HepG2 (cell line): ENCODE results near the gene MSMP. TPM values are rescaled to one million over a fixed set of nuclear protein-coding genes. Genes with fewer than 3 reads are reported as not detected.

Experiments used
- ATAC-seq: fragments of 200-7000 bp; cut with Tn5 transposase; 3 replicates; pipeline ENCODE4 v1.9.1; 2020; ENCODE audit warnings: mild to moderate bottlenecking, moderate library complexity
- BruUV-seq: library from RNA; stranded (reverse); fragments of 400-500 nt; replicated peaks from 2 replicates; lab custom pipeline; 2021; lab: Mats Ljungman, UMichigan
- CTCF ChIA-PET: fragments of 300-600 bp; formaldehyde crosslinking; extraction: SDS; loops from one replicate; lab custom pipeline; 2021; ENCODE audit warnings: low total read pairs, inconsistent platforms, low intra/inter-chr PET ratio; lab: Yijun Ruan, JAX
- POLR2A ChIA-PET: fragments of 350-600 bp; sonication (Branson Sonifier 250); formaldehyde crosslinking; loops from one replicate; lab custom pipeline; 2020; ENCODE audit warnings: antibody characterized with exemption, inconsistent platforms; lab: Yijun Ruan, JAX
- DNase-seq: peaks from one replicate; pipeline ENCODE4 v3.0.0-alpha.2; 2015; ENCODE audit warnings: low spot score
- FAIRE-seq: peaks from 3 replicates; lab custom pipeline; 2011; peaks lifted over from hg19 to GRCh38; lab: Jason Lieb, UNC
- H2AFZ ChIP-seq: one replicate; pipeline ENCODE4 v1.6.1; 2011; ENCODE audit warnings: low read length, inconsistent platforms
- H3K27ac ChIP-seq: fragments of 300-600 bp; 3 replicates; pipeline ENCODE4 v1.8.0; 2011; ENCODE audit warnings: mixed run types, mild to moderate bottlenecking, mixed read lengths, low read length, inconsistent platforms; ENCODE audit not compliant: insufficient read depth; ENCODE audit errors: extremely low read length
- H3K27me3 ChIP-seq, 2 experiments: fragments of 200-600 bp in 1 of 2; 2 replicates in 1 of 2; 3 replicates in 1 of 2; pipeline versions ENCODE4 v1.6.0 to v1.8.0; 2011; ENCODE audit warnings: low read length in 2 of 2, mild to moderate bottlenecking in 2 of 2, moderate library complexity in 2 of 2, inconsistent platforms in 1 of 2; ENCODE audit not compliant: insufficient read depth in 2 of 2, control insufficient read depth in 1 of 2
- H3K36me3 ChIP-seq, 2 experiments: fragments of 200-600 bp in 1 of 2; replicated peaks in 1 of 2; 2 replicates in 1 of 2; 3 replicates in 1 of 2; pipeline versions ENCODE4 v1.5.1 to v1.8.0; 2011; ENCODE audit warnings: low read length in 2 of 2, inconsistent platforms in 1 of 2; ENCODE audit not compliant: insufficient read depth in 2 of 2, control insufficient read depth in 1 of 2
- H3K4me1 ChIP-seq: 2 replicates; pipeline ENCODE4 v1.5.1; 2012; ENCODE audit warnings: low read length, inconsistent platforms; ENCODE audit not compliant: insufficient read depth
- H3K4me2 ChIP-seq: 2 replicates; pipeline ENCODE4 v1.6.0; 2011; ENCODE audit warnings: low read depth, low read length, inconsistent platforms
- H3K4me3 ChIP-seq, 3 experiments: fragments of 200-600 bp in 1 of 3; sonication (generic), shearing (Covaris generic) in 1 of 3; replicated peaks in 1 of 3; 2 replicates each; pipeline ENCODE4 v1.5.1; 2011 to 2016; ENCODE audit warnings: low read length in 3 of 3, inconsistent platforms in 2 of 3, low read depth in 2 of 3, mild to moderate bottlenecking in 2 of 3, control low read depth in 1 of 3, mixed read lengths in 1 of 3; ENCODE audit not compliant: insufficient read depth in 1 of 3
- H3K79me2 ChIP-seq: one replicate; pipeline ENCODE4 v1.6.1; 2011; ENCODE audit warnings: low read length, inconsistent platforms; ENCODE audit not compliant: insufficient read depth
- H3K9ac ChIP-seq: 2 replicates; pipeline ENCODE4 v1.6.0; 2011; ENCODE audit warnings: mild to moderate bottlenecking, low read depth, low read length, inconsistent platforms; ENCODE audit not compliant: insufficient read depth
- H3K9me3 ChIP-seq: 2 replicates; pipeline ENCODE4 v1.5.1; 2012; ENCODE audit warnings: mild to moderate bottlenecking, low read length
- H4K20me1 ChIP-seq: 2 replicates; pipeline ENCODE4 v1.6.0; 2011; ENCODE audit warnings: inconsistent platforms, mild to moderate bottlenecking, low read length, moderate library complexity; ENCODE audit not compliant: insufficient read depth
- FLYWCH1 ChIP-seq: sonication (generic); formaldehyde crosslinking; IDR thresholded peaks from 2 replicates; pipeline ENCODE4 v1.8.1; 2023; ENCODE audit warnings: mild to moderate bottlenecking, missing genetic modification reagents
- FOXJ3 ChIP-seq: sonication (generic); formaldehyde crosslinking; IDR thresholded peaks from 2 replicates; pipeline ENCODE4 v1.4.0; 2020; ENCODE audit warnings: missing genetic modification reagents, mild to moderate bottlenecking, borderline replicate concordance
- MAZ ChIP-seq, 2 experiments: sonication (generic) in 1 of 2; formaldehyde crosslinking in 1 of 2; IDR thresholded peaks; 2 replicates each; pipeline versions ENCODE4 v1.5.0 to v1.6.1; 2012 to 2020; ENCODE audit warnings: low read depth in 2 of 2, mild to moderate bottlenecking in 2 of 2, borderline replicate concordance in 1 of 2, improper control_type of control experiment in 1 of 2, low read length in 1 of 2, missing genetic modification reagents in 1 of 2, moderate library complexity in 1 of 2
- MYC ChIP-seq: sonication (generic); formaldehyde crosslinking; IDR thresholded peaks from 2 replicates; pipeline ENCODE4 v1.9.0; 2021; ENCODE audit warnings: missing genetic modification reagents, borderline replicate concordance
- MZF1 ChIP-seq: sonication (generic); formaldehyde crosslinking; IDR thresholded peaks from 2 replicates; pipeline ENCODE4 v1.8.1; 2023; ENCODE audit warnings: mild to moderate bottlenecking, missing genetic modification reagents, borderline replicate concordance
- POLR2A ChIP-seq, 2 experiments: IDR thresholded peaks; 2 replicates each; pipeline ENCODE4 v1.6.1; 2011; ENCODE audit warnings: low read depth in 2 of 2, low read length in 2 of 2, mild to moderate bottlenecking in 1 of 2, moderate library complexity in 1 of 2; ENCODE audit not compliant: insufficient read depth in 1 of 2
- RBFOX2 ChIP-seq: fragments of 200-400 bp; formaldehyde crosslinking; IDR thresholded peaks from 2 replicates; pipeline ENCODE4 v1.6.1; 2017; ENCODE audit warnings: low read depth, mild to moderate bottlenecking, low read length
- SNAPC5 ChIP-seq: sonication (generic); formaldehyde crosslinking; IDR thresholded peaks from 2 replicates; pipeline ENCODE4 v1.8.1; 2023; ENCODE audit warnings: mild to moderate bottlenecking, missing genetic modification reagents, borderline replicate concordance
- ZBTB1 ChIP-seq: sonication (generic); formaldehyde crosslinking; IDR thresholded peaks from 2 replicates; pipeline ENCODE4 v1.4.0; 2020; ENCODE audit warnings: missing genetic modification reagents, borderline replicate concordance
- ZMAT5 ChIP-seq: sonication (generic); formaldehyde crosslinking; IDR thresholded peaks from 2 replicates; pipeline ENCODE4 v1.5.0; 2020; ENCODE audit warnings: mild to moderate bottlenecking, low read depth, missing genetic modification reagents, borderline replicate concordance
- ZNF816 ChIP-seq: sonication (generic); formaldehyde crosslinking; IDR thresholded peaks from 2 replicates; pipeline ENCODE4 v1.8.0; 2022; ENCODE audit warnings: missing genetic modification reagents, mild to moderate bottlenecking, borderline replicate concordance
- ZNF850 ChIP-seq: sonication (generic); formaldehyde crosslinking; conservative IDR thresholded peaks from 2 replicates; pipeline ENCODE4 v1.9.0; 2021; ENCODE audit warnings: mild to moderate bottlenecking, missing genetic modification reagents
- WGBS: methylation state at CpG from one replicate; pipeline ENCODE4 v1.1.6; 2017; ENCODE audit warnings: low lambda C conversion rate; 5-methylcytosine and 5-hydroxymethylcytosine counted together
- in situ Hi-C: cut with HindIII; loops from 2 replicates; pipeline ENCODE4 v1.10.0; 2017; ENCODE audit warnings: low pct_unique_long_range_greater_than_20kb; ENCODE audit not compliant: extremely low pct_ligation_motif_present
- intact Hi-C: fragments of 100-400 bp; cut with micrococcal nuclease; formaldehyde crosslinking; loops from one replicate; pipeline ENCODE4 v1.10.0; 2022; ENCODE audit not compliant: unreplicated experiment
- polyA plus RNA-seq, 8 experiments: library from polyadenylated mRNA; depleted of rRNA in 3 of 8; stranded (reverse) in 7 of 8; unstranded in 1 of 8; fragments of >200 nt; fragmentation: Illumina TruSeq in 4 of 8; extraction: Trizol in 4 of 8; gene quantifications; 2 replicates each; pipeline versions ENCODE4 v1.2.1 to v1.2.3, GENCODE V29; 2011 to 2016; ENCODE audit warnings: low read depth in 4 of 8, missing spikeins in 1 of 8, mixed read lengths in 1 of 8; ENCODE audit not compliant: insufficient read depth in 1 of 8
- total RNA-seq, 5 experiments: library from RNA; depleted of rRNA; stranded (reverse); fragments of >200 nt; fragmentation: Illumina TruSeq; extraction: Trizol; gene quantifications; 2 replicates each; pipeline ENCODE4 v1.2.3, GENCODE V29; 2016; ENCODE audit warnings: low read depth in 1 of 5
- TF ChIP-seq, protein P1 (sequence below): sonication (generic); formaldehyde crosslinking; IDR thresholded peaks from 2 replicates; pipeline ENCODE4 v1.4.0; 2020; ENCODE audit warnings: missing genetic modification reagents, mild to moderate bottlenecking, borderline replicate concordance
- TF ChIP-seq, protein P2 (sequence below): sonication (generic); formaldehyde crosslinking; IDR thresholded peaks from 2 replicates; pipeline ENCODE4 v1.8.0; 2022; ENCODE audit warnings: missing genetic modification reagents, mild to moderate bottlenecking, moderate library complexity, borderline replicate concordance
- TF ChIP-seq, protein P3 (sequence below): sonication (generic); formaldehyde crosslinking; IDR thresholded peaks from 2 replicates; pipeline ENCODE4 v1.4.0; 2020; ENCODE audit warnings: missing genetic modification reagents

Gene MSMP
- total and polyA plus RNA-seq, 2 of the 13 experiments (the other 11 are each of a cell fraction or from before 2014, with no cell fraction given) = 0.24 to 0.46 TPM

DNA sequence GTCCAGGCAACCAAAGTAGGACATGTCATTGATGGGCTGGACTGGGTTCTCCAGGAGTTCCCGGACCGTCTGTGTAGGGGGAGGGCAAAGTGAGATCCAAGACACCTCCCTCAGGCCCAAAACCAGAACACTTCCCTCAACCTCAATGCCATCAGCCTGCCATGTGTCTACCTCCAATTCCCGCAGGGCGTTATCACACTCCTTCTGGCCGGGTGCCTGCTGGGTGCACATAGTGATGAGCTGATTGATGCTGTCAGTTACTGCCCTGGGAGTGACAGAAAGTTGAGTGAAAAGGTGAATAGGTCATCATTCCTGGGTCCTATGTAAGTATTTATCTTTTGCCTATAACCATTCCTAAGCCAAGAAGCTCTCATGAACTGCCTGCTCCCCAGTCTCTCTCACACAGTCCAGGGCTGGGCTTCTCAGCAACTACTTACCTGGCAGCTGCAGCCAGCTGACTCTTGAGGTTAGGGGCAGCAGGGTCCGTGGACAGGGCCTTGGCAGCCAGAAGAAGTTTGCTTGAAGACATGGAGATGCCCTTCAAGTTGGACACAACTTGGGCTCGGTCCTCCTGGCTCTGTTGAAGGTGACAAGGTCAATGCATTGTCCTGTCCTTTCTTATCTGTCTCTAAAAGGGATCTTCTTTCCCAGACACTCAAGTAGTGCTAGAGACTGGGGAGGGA is 43.1 kb downstream of the MSMP start (continued):
- TF ChIP-seq, protein P1, sequence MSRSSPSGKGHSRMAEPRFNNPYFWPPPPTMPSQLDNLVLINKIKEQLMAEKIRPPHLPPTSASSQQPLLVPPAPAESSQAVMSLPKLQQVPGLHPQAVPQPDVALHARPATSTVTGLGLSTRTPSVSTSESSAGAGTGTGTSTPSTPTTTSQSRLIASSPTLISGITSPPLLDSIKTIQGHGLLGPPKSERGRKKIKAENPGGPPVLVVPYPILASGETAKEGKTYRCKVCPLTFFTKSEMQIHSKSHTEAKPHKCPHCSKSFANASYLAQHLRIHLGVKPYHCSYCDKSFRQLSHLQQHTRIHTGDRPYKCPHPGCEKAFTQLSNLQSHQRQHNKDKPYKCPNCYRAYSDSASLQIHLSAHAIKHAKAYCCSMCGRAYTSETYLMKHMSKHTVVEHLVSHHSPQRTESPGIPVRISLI (CRISPR knock-in tag) = no peak

DNA sequence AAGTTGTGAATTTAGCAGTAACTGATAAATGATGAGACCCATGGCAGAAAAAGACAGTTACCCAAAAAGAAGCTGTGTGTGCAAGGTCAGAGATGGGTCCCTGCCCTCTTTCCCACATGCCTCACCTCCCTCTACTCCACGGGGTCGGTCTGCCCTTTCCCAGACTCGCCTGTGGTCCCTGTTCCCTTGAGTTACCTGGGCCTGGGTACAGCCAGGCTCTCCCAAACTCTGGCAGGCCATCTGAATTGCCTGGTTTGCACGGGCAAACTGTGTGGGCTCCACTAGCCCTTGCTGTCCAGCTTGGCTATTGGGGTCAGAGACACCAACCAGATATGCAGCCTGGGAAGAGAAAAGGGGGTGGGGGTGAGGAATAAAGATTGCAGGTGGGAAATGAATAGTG is 45.9 kb downstream of the MSMP start:
- Histone ChIP-seq H2AFZ (no peak overlapping the region), H3K27me3 (no peaks in the 10 kb centered on the region), H3K36me3 (peaks cover 60 to 92% of the 10 kb centered on the region in 2 experiments), H3K9ac (no peak overlapping the region), H3K27ac (no peak overlapping the region), H3K4me1 (no peaks in the 10 kb centered on the region), H3K79me2 (no peaks in the 10 kb centered on the region), H3K4me3 (no peak overlapping the region), H3K4me2 (no peak overlapping the region), H4K20me1 (no peaks in the 10 kb centered on the region), H3K9me3 (no peaks in the 10 kb centered on the region)
- no peak for DNase-seq
- WGBS = 98% methylated on average over 4 of the region's 4 CpGs
- ChIA-PET CTCF (no interaction called here), POLR2A (interaction anchor here (1.9 kb wide), 1 partner anchor 20 kb away, joined by 5 read pairs; no protein-coding TSS in a partner anchor)
- in situ Hi-C loops (no loop called here), intact Hi-C loops (no loop called here)
- ATAC-seq = no peak
- no TSS peak for BruUV-seq
- no peak for FAIRE-seq
- no peak for TF ChIP-seq RBFOX2
- TF ChIP-seq MYC (CRISPR knock-in tag) = no peak
- no peak for TF ChIP-seq ZNF816 (CRISPR knock-in tag)
- TF ChIP-seq, protein P2, sequence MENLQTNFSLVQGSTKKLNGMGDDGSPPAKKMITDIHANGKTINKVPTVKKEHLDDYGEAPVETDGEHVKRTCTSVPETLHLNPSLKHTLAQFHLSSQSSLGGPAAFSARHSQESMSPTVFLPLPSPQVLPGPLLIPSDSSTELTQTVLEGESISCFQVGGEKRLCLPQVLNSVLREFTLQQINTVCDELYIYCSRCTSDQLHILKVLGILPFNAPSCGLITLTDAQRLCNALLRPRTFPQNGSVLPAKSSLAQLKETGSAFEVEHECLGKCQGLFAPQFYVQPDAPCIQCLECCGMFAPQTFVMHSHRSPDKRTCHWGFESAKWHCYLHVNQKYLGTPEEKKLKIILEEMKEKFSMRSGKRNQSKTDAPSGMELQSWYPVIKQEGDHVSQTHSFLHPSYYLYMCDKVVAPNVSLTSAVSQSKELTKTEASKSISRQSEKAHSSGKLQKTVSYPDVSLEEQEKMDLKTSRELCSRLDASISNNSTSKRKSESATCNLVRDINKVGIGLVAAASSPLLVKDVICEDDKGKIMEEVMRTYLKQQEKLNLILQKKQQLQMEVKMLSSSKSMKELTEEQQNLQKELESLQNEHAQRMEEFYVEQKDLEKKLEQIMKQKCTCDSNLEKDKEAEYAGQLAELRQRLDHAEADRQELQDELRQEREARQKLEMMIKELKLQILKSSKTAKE (CRISPR knock-in tag) = no peak
- no peak for TF ChIP-seq MAZ (IDR thresholded peaks at IDR 0.05; ENCODE audit: borderline replicate concordance, low read depth, low read length)
- TF ChIP-seq MAZ (CRISPR knock-in tag; IDR thresholded peaks at IDR 0.05; ENCODE audit: low read depth) = no peak
- no peak for TF ChIP-seq SNAPC5 (CRISPR knock-in tag)
- TF ChIP-seq, protein P3, sequence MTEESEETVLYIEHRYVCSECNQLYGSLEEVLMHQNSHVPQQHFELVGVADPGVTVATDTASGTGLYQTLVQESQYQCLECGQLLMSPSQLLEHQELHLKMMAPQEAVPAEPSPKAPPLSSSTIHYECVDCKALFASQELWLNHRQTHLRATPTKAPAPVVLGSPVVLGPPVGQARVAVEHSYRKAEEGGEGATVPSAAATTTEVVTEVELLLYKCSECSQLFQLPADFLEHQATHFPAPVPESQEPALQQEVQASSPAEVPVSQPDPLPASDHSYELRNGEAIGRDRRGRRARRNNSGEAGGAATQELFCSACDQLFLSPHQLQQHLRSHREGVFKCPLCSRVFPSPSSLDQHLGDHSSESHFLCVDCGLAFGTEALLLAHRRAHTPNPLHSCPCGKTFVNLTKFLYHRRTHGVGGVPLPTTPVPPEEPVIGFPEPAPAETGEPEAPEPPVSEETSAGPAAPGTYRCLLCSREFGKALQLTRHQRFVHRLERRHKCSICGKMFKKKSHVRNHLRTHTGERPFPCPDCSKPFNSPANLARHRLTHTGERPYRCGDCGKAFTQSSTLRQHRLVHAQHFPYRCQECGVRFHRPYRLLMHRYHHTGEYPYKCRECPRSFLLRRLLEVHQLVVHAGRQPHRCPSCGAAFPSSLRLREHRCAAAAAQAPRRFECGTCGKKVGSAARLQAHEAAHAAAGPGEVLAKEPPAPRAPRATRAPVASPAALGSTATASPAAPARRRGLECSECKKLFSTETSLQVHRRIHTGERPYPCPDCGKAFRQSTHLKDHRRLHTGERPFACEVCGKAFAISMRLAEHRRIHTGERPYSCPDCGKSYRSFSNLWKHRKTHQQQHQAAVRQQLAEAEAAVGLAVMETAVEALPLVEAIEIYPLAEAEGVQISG (CRISPR knock-in tag) = no peak
- TF ChIP-seq FOXJ3 (CRISPR knock-in tag) = no peak
- TF ChIP-seq POLR2A (IDR thresholded peaks at IDR 0.05; ENCODE audit: insufficient read depth in 1 of 2, low read depth in 2 of 2, low read length in 2 of 2) = no peak
- TF ChIP-seq MZF1 (CRISPR knock-in tag) = no peak
- no peak for TF ChIP-seq FLYWCH1 (CRISPR knock-in tag)
- TF ChIP-seq ZNF850 (CRISPR knock-in tag) = no peak
- no peak for TF ChIP-seq ZMAT5 (CRISPR knock-in tag)
- TF ChIP-seq ZBTB1 (CRISPR knock-in tag) = no peak
